Naive B cell (primary cell): ENCODE data around the gene FBXO10. TPM values are rescaled to one million over a fixed set of nuclear protein-coding genes. Genes with fewer than 3 reads are reported as not detected.
"Not testable (repeated sequence)": the region's sequence is repeated elsewhere in the genome, so short reads cannot be mapped to it uniquely, and the experiment has no call there.

ENCODE experiments used
- ATAC-seq, 2 donors: fragments of 150-1000 bp; cut with Tn5 transposase; 2 replicates each; pipeline ENCODE4 v1.10.0; 2021; ENCODE audit warnings: low read depth in 2 of 2, mild to moderate bottlenecking in 2 of 2, moderate library complexity in 2 of 2
- DNase-seq: peaks from one replicate; pipeline ENCODE4 v3.0.0; 2022
- H3K27ac Mint-ChIP-seq, 6 donors: one replicate each; pipeline ENCODE4 v1.8.0; 2020 to 2022; ENCODE audit warnings: mild to moderate bottlenecking in 6 of 6, mixed read lengths in 6 of 6, moderate library complexity in 5 of 6, inconsistent platforms in 2 of 6
- H3K27me3 Mint-ChIP-seq, 3 donors: one replicate each; pipeline ENCODE4 v1.8.0; 2021 to 2022; ENCODE audit warnings: mixed read lengths in 3 of 3, mild to moderate bottlenecking in 1 of 3
- H3K36me3 Mint-ChIP-seq, 2 donors: one replicate each; pipeline ENCODE4 v1.8.0; 2020 to 2022; ENCODE audit warnings: mixed read lengths in 2 of 2, inconsistent platforms in 1 of 2, mild to moderate bottlenecking in 1 of 2
- H3K4me1 Mint-ChIP-seq, 3 donors: one replicate each; pipeline ENCODE4 v1.8.0; 2020 to 2022; ENCODE audit warnings: mixed read lengths in 3 of 3, inconsistent platforms in 1 of 3, mild to moderate bottlenecking in 1 of 3, moderate library complexity in 1 of 3
- H3K4me3 Mint-ChIP-seq, 8 donors: one replicate each; pipeline ENCODE4 v1.8.0; 2020 to 2022; ENCODE audit warnings: mild to moderate bottlenecking in 8 of 8, mixed read lengths in 8 of 8, moderate library complexity in 8 of 8, inconsistent platforms in 2 of 8
- H3K9me3 Mint-ChIP-seq, 7 donors: one replicate each; pipeline ENCODE4 v1.8.0; 2020 to 2022; ENCODE audit warnings: mixed read lengths in 7 of 7, mild to moderate bottlenecking in 5 of 7, inconsistent platforms in 2 of 7, moderate library complexity in 1 of 7
- polyA plus RNA-seq, 6 donors: library from polyadenylated mRNA; unstranded; fragments of 300-500 nt; fragmentation: Illumina TruSeq; gene quantifications; one replicate each; pipeline ENCODE4 v1.2.3, GENCODE V29; 2021; ENCODE audit warnings: low read depth in 6 of 6

FBXO10 gene
- polyA plus RNA-seq, 6 donors from 2014 or later: 2.7 to 7.8 (median 7.5) TPM

DNA sequence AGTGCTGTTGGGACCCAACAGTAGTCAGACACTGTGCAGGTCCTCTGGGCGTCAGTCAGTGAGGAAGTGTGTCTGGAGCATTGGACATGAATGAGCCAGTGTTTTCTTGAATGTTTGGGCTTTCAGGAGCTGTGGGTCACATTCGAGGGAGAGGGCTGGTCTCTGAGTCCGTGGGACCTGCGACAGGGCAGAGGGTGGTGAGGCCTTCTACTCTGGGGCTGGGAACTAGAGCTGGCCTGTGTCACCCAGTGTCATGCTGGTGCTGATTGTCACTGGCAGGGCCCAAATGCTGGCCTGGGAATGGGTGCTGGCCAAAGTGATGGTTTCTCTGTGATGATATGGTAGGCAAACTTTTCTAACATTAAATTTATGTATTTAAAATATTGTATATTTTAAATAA, 80.2 kb downstream of the FBXO10 start:
- H3K27ac Mint-ChIP-seq: peak overlapping the region in 2 of 6 donors; percentile 22 to 54
- no peak overlapping the region for H3K4me3 Mint-ChIP-seq
- DNase-seq (no peak), ATAC-seq (no peak)
- H3K4me1 Mint-ChIP-seq: no peaks in the 10 kb centered on the region
- no peaks in the 10 kb centered on the region for H3K9me3 Mint-ChIP-seq
- peaks cover 12 to 29% of the 10 kb centered on the region in 2 donors for H3K36me3 Mint-ChIP-seq
- H3K27me3 Mint-ChIP-seq: no peaks in the 10 kb centered on the region

DNA sequence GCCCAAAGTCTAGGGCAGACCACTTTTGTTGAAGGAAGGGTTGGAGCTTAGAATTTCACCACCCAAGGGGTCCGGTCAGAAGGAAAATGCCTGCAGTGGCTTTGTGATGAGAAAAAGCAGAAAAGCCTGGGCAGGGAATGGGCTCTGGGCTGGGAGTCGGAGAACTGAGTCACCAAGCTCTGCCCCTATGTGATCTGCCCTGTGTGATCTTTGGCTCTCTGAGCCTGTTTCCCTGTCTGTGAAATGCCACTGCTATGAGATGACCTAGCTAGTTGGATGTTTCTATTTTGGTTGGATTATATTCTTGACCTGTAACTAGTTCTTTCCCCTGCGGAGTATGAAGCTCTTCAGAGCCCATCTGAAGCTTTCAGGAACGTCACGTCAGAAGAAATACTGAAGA, 80.6 kb downstream of the FBXO10 start:
- ATAC-seq: no peak
- H3K4me1 Mint-ChIP-seq: peaks cover 0 to 2% (median 0%) of the 10 kb centered on the region in 3 donors
- no peaks in the 10 kb centered on the region for H3K27me3 Mint-ChIP-seq
- H3K36me3 Mint-ChIP-seq: peaks cover 13 to 32% of the 10 kb centered on the region in 2 donors
- H3K27ac Mint-ChIP-seq: peak overlapping the region in 2 of 6 donors; percentile 22 to 54
- DNase-seq: no peak
- no peaks in the 10 kb centered on the region for H3K9me3 Mint-ChIP-seq
- no peak overlapping the region for H3K4me3 Mint-ChIP-seq

DNA sequence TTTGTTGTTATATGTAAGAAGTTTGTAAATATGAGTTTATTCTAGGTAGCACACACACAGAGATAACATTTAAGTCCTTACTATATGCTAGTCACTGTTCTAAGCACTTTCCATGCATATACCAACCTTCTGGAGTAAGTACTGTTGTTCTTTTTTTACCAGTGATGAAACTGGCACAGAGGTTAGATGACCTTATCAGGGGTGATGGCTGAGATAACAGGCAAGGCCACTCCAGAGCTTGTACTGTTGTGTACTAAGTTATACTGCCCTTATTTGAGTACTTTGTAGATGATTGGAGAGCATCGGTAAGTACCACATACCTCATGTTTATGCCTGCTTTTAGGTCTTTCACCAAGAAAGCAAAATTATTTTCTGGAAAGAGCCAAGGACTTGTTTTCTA, 84.2 kb downstream of the FBXO10 start:
- no peak for ATAC-seq
- peaks cover 19 to 37% of the 10 kb centered on the region in 2 donors for H3K36me3 Mint-ChIP-seq
- H3K4me3 Mint-ChIP-seq: no peak overlapping the region
- H3K27me3 Mint-ChIP-seq: no peaks in the 10 kb centered on the region
- no peak for DNase-seq
- no peak overlapping the region for H3K27ac Mint-ChIP-seq
- H3K4me1 Mint-ChIP-seq: peaks cover 5 to 23% (median 18%) of the 10 kb centered on the region in 3 donors
- no peaks in the 10 kb centered on the region for H3K9me3 Mint-ChIP-seq

DNA sequence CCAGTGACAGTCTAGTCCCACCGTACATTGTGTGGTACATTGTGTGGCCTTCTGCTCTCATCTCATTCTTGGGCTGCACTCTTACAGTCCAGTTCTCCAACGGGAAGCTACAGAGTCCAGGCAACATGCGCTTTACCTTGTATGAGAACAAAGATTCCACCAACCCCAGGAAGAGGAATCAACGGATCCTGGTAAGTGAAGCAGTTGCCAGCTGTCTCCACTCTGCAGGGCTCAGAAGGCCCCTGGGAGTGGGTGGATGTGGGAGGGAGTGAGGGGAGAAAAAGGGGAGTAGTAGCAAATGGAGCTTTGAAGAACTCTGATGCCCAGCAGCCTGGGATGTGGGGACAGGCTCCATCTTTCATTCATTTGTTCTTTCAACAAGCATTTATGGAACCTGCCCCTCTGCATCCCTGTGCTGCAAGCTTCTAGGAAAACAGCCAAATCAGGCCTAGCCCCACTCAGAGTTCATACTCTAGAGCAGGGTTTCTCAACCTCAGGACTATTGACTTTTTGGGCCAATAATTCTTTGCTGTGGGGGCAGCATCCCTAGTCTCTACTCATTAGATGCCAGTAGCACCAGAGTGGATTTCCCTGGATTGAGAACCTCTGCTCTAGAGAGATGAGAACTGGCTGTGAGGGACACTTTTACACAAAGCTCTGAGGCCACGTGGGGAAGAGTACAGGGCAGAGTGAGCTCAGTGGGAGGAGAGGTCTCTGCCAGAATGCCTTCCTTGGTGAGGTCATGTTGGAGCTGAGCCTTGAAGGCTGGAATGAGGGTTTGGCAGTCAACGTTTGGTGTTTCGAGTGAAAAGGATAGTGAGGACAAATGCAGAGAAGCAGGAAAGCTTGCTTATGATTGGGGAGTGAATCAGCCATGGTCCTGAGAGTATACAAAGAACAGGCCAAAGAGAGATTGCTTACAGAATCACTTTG, 89.3 kb downstream of the FBXO10 start:
- Mint-ChIP-seq H3K4me1 (peaks cover 18 to 45% (median 41%) of the 10 kb centered on the region in 3 donors), H3K4me3 (peak overlapping the region; percentile 92 to 99 (median 95)), H3K36me3 (peaks cover 8% of the 10 kb centered on the region in 2 donors), H3K27ac (peak overlapping the region in 5 of 6 donors; percentile 92 to 94 (median 93)), H3K27me3 (peaks cover 0 to 4% (median 2%) of the 10 kb centered on the region in 3 donors), H3K9me3 (no peaks in the 10 kb centered on the region)
- ATAC-seq: no peak
- no peak for DNase-seq

GRCh38 chr9:37486256-37486615, 89.9 kb downstream of the FBXO10 start:
- Mint-ChIP-seq H3K4me1 (peaks cover 24 to 45% (median 41%) of the 10 kb centered on the region in 3 donors), H3K4me3 (peak overlapping the region; percentile 92 to 99 (median 95)), H3K36me3 (peaks cover 8% of the 10 kb centered on the region in 2 donors), H3K27ac (peak overlapping the region; percentile 44 to 94 (median 93)), H3K9me3 (no peaks in the 10 kb centered on the region), H3K27me3 (peaks cover 0 to 10% (median 9%) of the 10 kb centered on the region in 3 donors)
- ATAC-seq (no peak), DNase-seq (no peak)

DNA sequence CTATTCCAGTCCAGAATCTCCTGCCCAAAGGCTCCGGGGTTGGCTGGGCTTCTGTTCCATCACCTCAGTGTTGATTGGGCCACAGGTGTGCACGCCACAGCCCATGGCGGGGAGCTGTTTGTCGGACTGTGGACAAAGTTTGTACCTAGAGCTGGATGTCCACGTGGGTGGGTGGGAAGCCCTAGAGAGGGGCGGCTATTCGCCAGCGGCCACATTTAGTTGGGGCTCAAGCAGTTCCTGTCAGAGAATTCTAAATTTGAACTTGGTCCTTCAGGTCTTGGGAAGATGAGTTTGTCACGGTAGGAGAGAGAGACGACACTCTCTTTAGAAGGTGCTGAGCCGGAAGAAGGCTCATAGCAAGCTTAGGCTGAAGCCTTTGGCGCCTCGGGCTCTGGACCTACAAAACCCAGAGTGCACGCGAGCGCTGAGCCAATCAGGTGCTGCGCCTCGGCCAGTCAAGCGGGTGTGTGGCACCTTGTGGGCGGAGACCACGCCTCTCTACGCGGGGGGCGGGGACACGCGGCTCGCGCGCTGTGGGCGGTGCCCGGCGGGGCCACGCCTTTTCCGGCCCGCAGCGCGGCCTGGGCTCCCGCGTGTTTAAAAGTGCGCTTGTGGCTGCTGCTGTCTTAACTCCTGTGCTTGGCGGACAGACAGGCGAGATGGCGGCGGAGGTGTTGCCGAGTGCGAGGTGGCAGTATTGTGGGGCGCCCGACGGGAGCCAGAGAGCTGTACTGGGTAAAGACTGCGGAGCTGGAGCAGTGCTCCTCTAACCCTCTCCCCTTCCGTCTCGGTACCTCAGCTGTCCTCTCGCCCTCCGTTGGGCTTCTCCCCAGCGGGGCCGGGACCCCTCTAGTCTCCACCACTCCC, 90.6 kb downstream of the FBXO10 start, which contains the start of gene POLR1E:
POLR1E (plus strand) TSS at position 560 of the 867 bp plus-strand sequence; CDS start at position 660, 100 bp downstream.
- peak within 1 kb of the TSS; percentile 66 to 96 (median 93) for H3K27ac Mint-ChIP-seq

GRCh38 chr9:37480759-37481158, 95.4 kb downstream of the FBXO10 start:
- H3K9me3 Mint-ChIP-seq: no peaks in the 10 kb centered on the region

More for the DNA sequence above, 90.6 kb downstream of the FBXO10 start, which contains the start of gene POLR1E:
- H3K27me3 Mint-ChIP-seq: peaks cover 0 to 12% (median 9%) of the 10 kb centered on the region in 3 donors
- peak; percentile 97 for DNase-seq
- H3K9me3 Mint-ChIP-seq: no peaks in the 10 kb centered on the region
- ATAC-seq: peak; percentile 97
- H3K4me3 Mint-ChIP-seq: peak within 1 kb of the TSS; percentile 92 to 99 (median 95)
- peaks cover 6 to 7% of the 10 kb centered on the region in 2 donors for H3K36me3 Mint-ChIP-seq
- H3K4me1 Mint-ChIP-seq: peaks cover 24 to 43% (median 41%) of the 10 kb centered on the region in 3 donors

DNA sequence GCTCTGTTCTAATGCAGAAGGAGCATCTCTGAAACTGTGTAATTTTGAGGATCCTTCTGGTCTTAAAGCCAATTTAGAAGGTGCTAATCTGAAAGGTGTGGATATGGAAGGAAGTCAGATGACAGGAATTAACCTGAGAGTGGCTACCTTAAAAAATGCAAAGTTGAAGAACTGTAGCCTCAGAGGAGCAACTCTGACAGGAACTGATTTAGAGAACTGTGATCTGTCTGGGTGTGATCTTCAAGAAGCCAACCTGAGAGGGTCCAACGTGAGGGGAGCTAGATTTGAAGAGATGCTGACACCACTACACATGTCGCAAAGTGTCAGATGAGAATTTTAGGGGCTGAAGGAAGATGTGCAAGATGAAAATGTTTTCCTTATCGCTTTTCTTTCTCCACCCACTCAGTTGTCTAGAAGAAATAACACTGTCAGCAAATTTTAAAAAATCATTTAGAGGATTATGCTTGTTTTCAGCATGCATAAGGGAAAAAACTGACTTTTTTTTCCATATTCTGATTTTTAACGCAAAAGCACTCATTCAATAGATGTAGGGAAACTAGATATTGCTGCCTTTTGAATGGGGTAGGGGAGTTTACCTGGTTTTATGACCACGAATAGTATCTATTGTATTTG, 98.1 kb downstream of the FBXO10 start:
- H3K36me3 Mint-ChIP-seq, DNase-seq: not testable (repeated sequence)
- ATAC-seq: peak; percentile 61 to 66
- peaks cover 0 to 15% (median 12%) of the 10 kb centered on the region in 3 donors for H3K27me3 Mint-ChIP-seq
- H3K4me1 Mint-ChIP-seq: peaks cover 9 to 19% (median 14%) of the 10 kb centered on the region in 3 donors
- H3K9me3 Mint-ChIP-seq: peaks cover 1 to 14% (median 5%) of the 10 kb centered on the region in 7 donors
- peak overlapping the region in 1 of 8 donors; percentile 12 for H3K4me3 Mint-ChIP-seq
- H3K27ac Mint-ChIP-seq: peak overlapping the region in 1 of 6 donors; percentile 11

More at GRCh38 chr9:37480759-37481158, 95.4 kb downstream of the FBXO10 start:
- no peak for DNase-seq
- H3K27me3 Mint-ChIP-seq: peaks cover 0 to 15% (median 12%) of the 10 kb centered on the region in 3 donors
- peaks cover 20 to 26% (median 25%) of the 10 kb centered on the region in 3 donors for H3K4me1 Mint-ChIP-seq
- H3K27ac Mint-ChIP-seq: no peak overlapping the region
- ATAC-seq: no peak
- H3K36me3 Mint-ChIP-seq: no peaks in the 10 kb centered on the region
- H3K4me3 Mint-ChIP-seq: no peak overlapping the region

DNA sequence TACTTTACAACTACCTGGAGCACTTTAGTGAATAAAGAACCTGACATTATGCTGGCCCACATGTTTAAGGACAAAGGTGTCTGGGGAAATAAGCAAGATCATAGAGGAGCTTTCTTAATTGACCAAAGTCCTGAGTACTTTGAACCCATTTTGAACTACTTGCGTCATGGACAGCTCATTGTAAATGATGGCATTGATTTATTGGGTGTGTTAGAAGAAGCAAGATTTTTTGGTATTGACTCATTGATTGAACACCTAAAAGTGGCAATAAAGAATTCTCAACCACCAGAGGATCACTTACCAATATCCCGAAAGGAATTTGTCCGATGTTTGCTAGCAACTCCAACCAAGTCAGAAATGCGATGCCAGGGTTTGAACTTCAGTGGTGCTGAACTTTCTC, 98.7 kb downstream of the FBXO10 start:
- Mint-ChIP-seq H3K4me1 (peaks cover 9 to 20% (median 14%) of the 10 kb centered on the region in 3 donors), H3K27me3 (peaks cover 0 to 15% (median 12%) of the 10 kb centered on the region in 3 donors), H3K9me3 (peaks cover 1 to 14% (median 5%) of the 10 kb centered on the region in 7 donors)
- not testable (repeated sequence) for H3K36me3 Mint-ChIP-seq, DNase-seq, H3K4me3 Mint-ChIP-seq, H3K27ac Mint-ChIP-seq, ATAC-seq

DNA sequence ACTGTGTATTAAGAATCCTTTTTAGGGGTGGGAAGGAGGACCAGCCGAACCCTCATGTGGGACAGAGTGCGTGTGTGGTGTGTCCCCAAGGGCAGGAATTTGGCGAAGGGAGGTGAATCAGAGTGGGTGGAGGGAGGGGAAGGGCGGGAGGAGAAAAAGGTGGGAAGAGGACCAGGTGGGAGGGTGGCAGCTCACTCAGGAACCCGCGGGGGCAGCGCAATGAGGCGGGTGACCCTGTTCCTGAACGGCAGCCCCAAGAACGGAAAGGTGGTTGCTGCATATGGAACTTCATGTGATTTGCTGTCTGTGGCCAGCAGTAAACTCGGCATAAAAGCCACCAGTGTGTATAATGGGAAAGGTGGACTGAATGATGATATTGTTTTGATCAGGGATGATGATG, 99.2 kb downstream of the FBXO10 start:
- DNase-seq: no peak
- Mint-ChIP-seq H3K4me1 (peaks cover 13 to 24% (median 19%) of the 10 kb centered on the region in 3 donors), H3K36me3 (no peaks in the 10 kb centered on the region), H3K27ac (peak overlapping the region in 3 of 6 donors; percentile 9 to 40 (median 16)), H3K27me3 (peaks cover 0 to 13% (median 9%) of the 10 kb centered on the region in 3 donors), H3K9me3 (peaks cover 1 to 14% (median 5%) of the 10 kb centered on the region in 7 donors), H3K4me3 (no peak overlapping the region)
- ATAC-seq: no peak

DNA sequence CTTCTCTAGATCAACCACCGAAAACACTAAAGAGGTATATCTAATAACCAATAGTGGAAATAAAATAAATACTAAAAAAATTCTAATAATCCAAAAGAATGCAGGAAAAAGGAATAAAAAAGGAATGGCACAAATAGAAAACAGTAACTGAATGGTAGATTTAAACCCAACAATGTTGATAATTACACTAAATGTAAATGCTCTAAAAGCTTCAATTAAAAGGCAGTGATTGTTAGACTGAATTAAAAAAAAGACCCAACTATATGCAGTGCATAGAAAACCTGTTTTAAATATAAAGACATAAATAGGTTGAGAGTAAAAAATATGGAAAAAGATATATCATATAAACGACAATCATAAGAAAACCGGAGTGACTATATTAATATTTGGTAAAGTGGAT, 101.7 kb downstream of the FBXO10 start:
- Mint-ChIP-seq H3K4me3 (no peak overlapping the region), H3K27me3 (peaks cover 0 to 6% (median 0%) of the 10 kb centered on the region in 3 donors), H3K27ac (no peak overlapping the region), H3K9me3 (peaks cover 1 to 14% (median 5%) of the 10 kb centered on the region in 7 donors), H3K36me3 (no peaks in the 10 kb centered on the region), H3K4me1 (peaks cover 18 to 23% (median 19%) of the 10 kb centered on the region in 3 donors)
- DNase-seq (no peak), ATAC-seq (no peak)

GRCh38 chr9:37473982-37474381, 102.2 kb downstream of the FBXO10 start:
- not testable (repeated sequence) for H3K4me3 Mint-ChIP-seq, H3K27ac Mint-ChIP-seq, H3K27me3 Mint-ChIP-seq, ATAC-seq, H3K36me3 Mint-ChIP-seq, DNase-seq
- Mint-ChIP-seq H3K4me1 (peaks cover 18 to 23% (median 19%) of the 10 kb centered on the region in 3 donors), H3K9me3 (peaks cover 1 to 14% (median 5%) of the 10 kb centered on the region in 7 donors)
